ENCODE measurements around the gene FBXL7. TPM values are rescaled to one million over a fixed set of nuclear protein-coding genes. Genes with fewer than 3 reads are reported as not detected.

The FBXL7 gene
- total RNA-seq, 4 donors from 2014 or later, result 6.5 to 37.0 (median 19.7) TPM

GRCh38 chr5:15554542-15554941 is 54.6 kb downstream of the FBXL7 start:
- DNase-seq, result no peak
- Histone ChIP-seq H3K4me1 (no peaks in the 10 kb centered on the region), H3K9me3 (no peaks in the 10 kb centered on the region), H3K4me3 (no peak overlapping the region), H3K27me3 (no peaks in the 10 kb centered on the region), H3K27ac (no peak overlapping the region), H3K36me3 (no peaks in the 10 kb centered on the region)
- TF ChIP-seq, protein P1, sequence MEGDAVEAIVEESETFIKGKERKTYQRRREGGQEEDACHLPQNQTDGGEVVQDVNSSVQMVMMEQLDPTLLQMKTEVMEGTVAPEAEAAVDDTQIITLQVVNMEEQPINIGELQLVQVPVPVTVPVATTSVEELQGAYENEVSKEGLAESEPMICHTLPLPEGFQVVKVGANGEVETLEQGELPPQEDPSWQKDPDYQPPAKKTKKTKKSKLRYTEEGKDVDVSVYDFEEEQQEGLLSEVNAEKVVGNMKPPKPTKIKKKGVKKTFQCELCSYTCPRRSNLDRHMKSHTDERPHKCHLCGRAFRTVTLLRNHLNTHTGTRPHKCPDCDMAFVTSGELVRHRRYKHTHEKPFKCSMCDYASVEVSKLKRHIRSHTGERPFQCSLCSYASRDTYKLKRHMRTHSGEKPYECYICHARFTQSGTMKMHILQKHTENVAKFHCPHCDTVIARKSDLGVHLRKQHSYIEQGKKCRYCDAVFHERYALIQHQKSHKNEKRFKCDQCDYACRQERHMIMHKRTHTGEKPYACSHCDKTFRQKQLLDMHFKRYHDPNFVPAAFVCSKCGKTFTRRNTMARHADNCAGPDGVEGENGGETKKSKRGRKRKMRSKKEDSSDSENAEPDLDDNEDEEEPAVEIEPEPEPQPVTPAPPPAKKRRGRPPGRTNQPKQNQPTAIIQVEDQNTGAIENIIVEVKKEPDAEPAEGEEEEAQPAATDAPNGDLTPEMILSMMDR (IDR thresholded peaks at IDR 0.05), result no peak
- TF ChIP-seq POLR2A (IDR thresholded peaks at IDR 0.05), result no peak
- intact Hi-C loops (cut with DNase I; ENCODE audit: low total_unique reads), result no loop called here

GRCh38 chr5:15555176-15555575 is 55.2 kb downstream of the FBXL7 start:
- no peak overlapping the region for H3K27ac ChIP-seq
- DNase-seq, result no peak
- H3K4me1 ChIP-seq, result no peaks in the 10 kb centered on the region
- H3K4me3 ChIP-seq, result no peak overlapping the region
- intact Hi-C loops (cut with DNase I; ENCODE audit: low total_unique reads), result no loop called here
- no peaks in the 10 kb centered on the region for H3K9me3 ChIP-seq
- TF ChIP-seq, protein P1 (IDR thresholded peaks at IDR 0.05), result no peak
- TF ChIP-seq POLR2A (IDR thresholded peaks at IDR 0.05), result no peak
- H3K27me3 ChIP-seq, result no peaks in the 10 kb centered on the region
- no peaks in the 10 kb centered on the region for H3K36me3 ChIP-seq

GRCh38 chr5:15558240-15558639 is 58.3 kb downstream of the FBXL7 start:
- no peaks in the 10 kb centered on the region for H3K27me3 ChIP-seq
- TF ChIP-seq POLR2A (IDR thresholded peaks at IDR 0.05), result no peak
- TF ChIP-seq, protein P1 (IDR thresholded peaks at IDR 0.05), result no peak
- no peaks in the 10 kb centered on the region for H3K9me3 ChIP-seq
- no peaks in the 10 kb centered on the region for H3K36me3 ChIP-seq
- H3K27ac ChIP-seq, result no peak overlapping the region
- DNase-seq, result no peak
- intact Hi-C loops (cut with DNase I; ENCODE audit: low total_unique reads), result no loop called here
- H3K4me3 ChIP-seq, result no peak overlapping the region
- H3K4me1 ChIP-seq, result no peaks in the 10 kb centered on the region

DNA sequence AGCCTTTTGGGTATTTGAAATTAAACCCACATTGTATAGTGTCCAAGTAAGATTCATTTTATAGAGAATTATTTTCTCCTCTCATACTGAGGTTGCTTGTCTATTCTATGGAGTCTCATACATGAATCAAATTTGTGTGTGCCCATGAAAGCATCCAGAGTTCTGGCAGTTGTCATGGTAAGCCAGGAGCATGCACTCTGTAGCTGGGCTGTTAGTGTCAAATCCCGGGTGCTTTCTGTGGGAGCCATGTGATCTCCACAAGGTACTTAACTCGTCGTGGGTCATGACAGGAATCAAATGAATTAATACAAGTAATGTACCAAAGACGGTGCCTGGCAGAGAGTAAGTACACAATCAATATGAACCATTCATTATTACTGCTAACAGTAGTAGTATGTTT is 58.7 kb downstream of the FBXL7 start:
- Histone ChIP-seq H3K27ac (no peak overlapping the region), H3K36me3 (no peaks in the 10 kb centered on the region), H3K4me1 (no peaks in the 10 kb centered on the region), H3K4me3 (no peak overlapping the region), H3K9me3 (no peaks in the 10 kb centered on the region), H3K27me3 (no peaks in the 10 kb centered on the region)
- no peak for DNase-seq
- intact Hi-C loops (cut with DNase I; ENCODE audit: low total_unique reads), result no loop called here
- TF ChIP-seq, protein P1 (IDR thresholded peaks at IDR 0.05), result no peak
- TF ChIP-seq POLR2A (IDR thresholded peaks at IDR 0.05), result no peak

- Histone ChIP-seq H3K9me3 (no peaks in the 10 kb centered on the region), H3K4me3 (no peak overlapping the region), H3K4me1 (no peaks in the 10 kb centered on the region), H3K36me3 (no peaks in the 10 kb centered on the region), H3K27ac (no peak overlapping the region), H3K27me3 (no peaks in the 10 kb centered on the region)
- TF ChIP-seq POLR2A (IDR thresholded peaks at IDR 0.05), result no peak
- TF ChIP-seq, protein P1 (IDR thresholded peaks at IDR 0.05), result no peak
- DNase-seq, result no peak
- intact Hi-C loops (cut with DNase I; ENCODE audit: low total_unique reads), result no loop called here
Measured at GRCh38 chr5:15560421-15560820, 60.4 kb downstream of the FBXL7 start.
